Upper lobe of left lung (tissue), 6 donors: Measurements from ENCODE around the gene TFAP2A. TPM values are rescaled to one million over a fixed set of nuclear protein-coding genes. Genes with fewer than 3 reads are reported as not detected.

Experiments
- ATAC-seq, 2 donors: fragments of 200-7000 bp; cut with Tn5 transposase; one replicate each; pipeline ENCODE4 v1.9.1; 2022; ENCODE audit warnings: mild to moderate bottlenecking in 2 of 2, moderate library complexity in 2 of 2; ENCODE audit not compliant: low FRiP score in 2 of 2
- DNase-seq, 2 donors: peaks; one replicate each; pipeline ENCODE4 v3.0.0-alpha.2; 2019 to 2020
- H3K27ac ChIP-seq, 4 donors: fragments of 200-600 bp; sonication (generic); one replicate each; pipeline ENCODE4 v1.5.1; 2016 to 2019
- H3K27me3 ChIP-seq, 4 donors: fragments of 200-600 bp; sonication (generic); one replicate each; pipeline ENCODE4 v1.5.1; 2017 to 2019
- H3K36me3 ChIP-seq, 4 donors: fragments of 200-600 bp; sonication (generic); one replicate each; pipeline ENCODE4 v1.5.1; 2016 to 2019
- H3K4me1 ChIP-seq, 4 donors: fragments of 200-600 bp; sonication (generic); one replicate each; pipeline ENCODE4 v1.5.1; 2018 to 2019
- H3K4me3 ChIP-seq, 4 donors: fragments of 200-600 bp; sonication (generic); one replicate each; pipeline ENCODE4 v1.5.1; 2017 to 2019; ENCODE audit warnings: mild to moderate bottlenecking in 2 of 4, moderate library complexity in 1 of 4
- H3K9me3 ChIP-seq, 4 donors: fragments of 200-600 bp; sonication (generic); one replicate each; pipeline ENCODE4 v1.5.1; 2018 to 2019
- EP300 ChIP-seq, 4 donors: sonication (generic); formaldehyde crosslinking; IDR thresholded peaks; one replicate each; pipeline ENCODE4 v1.5.1; 2017; ENCODE audit warnings: antibody characterized with exemption in 4 of 4, control low read depth in 2 of 4
- POLR2A ChIP-seq, 4 donors: fragments of 450-650 bp; IDR thresholded peaks; one replicate each; pipeline ENCODE4 v1.5.1; 2016 to 2017; ENCODE audit warnings: antibody characterized with exemption in 4 of 4, mild to moderate bottlenecking in 2 of 4
- POLR2AphosphoS5 ChIP-seq, 2 donors: sonication (generic); formaldehyde crosslinking; IDR thresholded peaks; one replicate each; pipeline ENCODE4 v1.5.1; 2017; ENCODE audit warnings: antibody characterized with exemption in 2 of 2
- WGBS, 2 donors: methylation state at CpG; one replicate each; pipeline ENCODE4 v1.1.5; 2017 to 2018; 5-methylcytosine and 5-hydroxymethylcytosine counted together
- total RNA-seq, 6 donors: library from RNA; depleted of rRNA in 4 of 6; stranded (reverse); fragments of >200 nt in 4 of 6; gene quantifications; one replicate each; pipeline versions ENCODE4 v1.1.0 to v1.2.1, GENCODE V29; 2016 to 2021
- TF ChIP-seq, protein P1 (sequence below), 6 experiments: fragments of 450-650 bp in 4 of 6; fragments of 200-600 bp in 2 of 6; sonication (generic) in 2 of 6; IDR thresholded peaks; one replicate each; pipeline ENCODE4 v1.5.1; 2016 to 2019; ENCODE audit warnings: antibody characterized with exemption in 6 of 6
- donor health status: DM: no; HTN: no; CAD: no; lungs with moderate emphysema.
- donor health status: DM: no; HTN: yes; CAD: no; lungs with severe emphysema.

TFAP2A gene
- total RNA-seq, 6 donors from 2014 or later = 0.69 to 7.8 (median 1.1) TPM; not detected in 1

DNA sequence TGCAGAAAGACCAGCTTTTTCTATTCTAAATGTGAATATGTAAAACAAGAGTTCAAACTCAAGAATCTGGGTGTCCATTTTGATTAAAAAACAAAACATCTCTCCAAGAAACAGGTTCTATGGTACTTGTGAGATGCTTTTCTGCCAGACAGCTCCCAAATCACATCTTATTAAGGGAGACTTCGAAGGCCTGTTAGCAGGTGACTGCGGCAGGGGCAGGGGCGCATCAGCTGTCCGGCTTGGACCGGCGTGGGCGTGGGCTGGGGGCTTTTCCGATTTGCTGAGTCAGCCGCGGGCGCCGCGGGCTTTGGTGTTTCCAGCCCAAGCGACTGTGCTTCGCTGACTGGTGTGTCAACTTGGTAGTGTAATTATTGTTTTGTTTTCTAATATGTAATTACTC is 32.6 kb downstream of the TFAP2A start:
- TF ChIP-seq POLR2A (IDR thresholded peaks at IDR 0.05) = no peak
- TF ChIP-seq, protein P1, sequence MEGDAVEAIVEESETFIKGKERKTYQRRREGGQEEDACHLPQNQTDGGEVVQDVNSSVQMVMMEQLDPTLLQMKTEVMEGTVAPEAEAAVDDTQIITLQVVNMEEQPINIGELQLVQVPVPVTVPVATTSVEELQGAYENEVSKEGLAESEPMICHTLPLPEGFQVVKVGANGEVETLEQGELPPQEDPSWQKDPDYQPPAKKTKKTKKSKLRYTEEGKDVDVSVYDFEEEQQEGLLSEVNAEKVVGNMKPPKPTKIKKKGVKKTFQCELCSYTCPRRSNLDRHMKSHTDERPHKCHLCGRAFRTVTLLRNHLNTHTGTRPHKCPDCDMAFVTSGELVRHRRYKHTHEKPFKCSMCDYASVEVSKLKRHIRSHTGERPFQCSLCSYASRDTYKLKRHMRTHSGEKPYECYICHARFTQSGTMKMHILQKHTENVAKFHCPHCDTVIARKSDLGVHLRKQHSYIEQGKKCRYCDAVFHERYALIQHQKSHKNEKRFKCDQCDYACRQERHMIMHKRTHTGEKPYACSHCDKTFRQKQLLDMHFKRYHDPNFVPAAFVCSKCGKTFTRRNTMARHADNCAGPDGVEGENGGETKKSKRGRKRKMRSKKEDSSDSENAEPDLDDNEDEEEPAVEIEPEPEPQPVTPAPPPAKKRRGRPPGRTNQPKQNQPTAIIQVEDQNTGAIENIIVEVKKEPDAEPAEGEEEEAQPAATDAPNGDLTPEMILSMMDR (IDR thresholded peaks at IDR 0.05) = no peak
- TF ChIP-seq POLR2AphosphoS5 (IDR thresholded peaks at IDR 0.05) = no peak
- no peak for TF ChIP-seq EP300 (IDR thresholded peaks at IDR 0.05)
- H3K9me3 ChIP-seq = no peaks in the 10 kb centered on the region
- H3K4me3 ChIP-seq = no peak overlapping the region

DNA sequence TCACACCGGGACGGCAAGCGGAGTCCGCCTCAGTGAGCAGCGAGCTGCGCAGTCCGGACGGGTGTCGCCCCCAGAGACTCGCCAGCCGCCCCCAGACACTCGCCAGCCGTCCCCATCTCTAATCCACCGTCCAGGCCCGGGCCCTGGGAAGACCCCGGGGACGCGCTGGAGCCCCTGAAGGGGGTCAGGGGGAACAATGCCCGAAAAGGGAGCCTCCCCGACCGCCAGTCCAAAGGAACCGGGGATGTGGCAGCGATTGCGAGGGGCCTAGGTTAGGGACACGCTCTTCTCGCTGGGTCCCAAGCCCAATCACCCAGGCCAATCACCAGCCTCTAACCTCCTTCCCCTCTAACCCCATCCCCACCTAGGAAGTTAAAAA is 33.1 kb downstream of the TFAP2A start:
- 21 to 24% methylated on average over 3 to 14 of the region's 26 CpGs for WGBS, 2 donors

More for the DNA sequence above, 32.6 kb downstream of the TFAP2A start:
- Histone ChIP-seq H3K36me3 (no peaks in the 10 kb centered on the region), H3K4me1 (peaks cover 10 to 36% (median 14%) of the 10 kb centered on the region in 4 donors), H3K27me3 (peaks cover 3 to 62% (median 38%) of the 10 kb centered on the region in 4 donors), H3K27ac (no peak overlapping the region)
- DNase-seq = peak in 1 of 2 donors; percentile 71
- ATAC-seq = no peak
- 9 to 10% methylated on average over 15 of the region's 15 CpGs for WGBS, 2 donors

DNA sequence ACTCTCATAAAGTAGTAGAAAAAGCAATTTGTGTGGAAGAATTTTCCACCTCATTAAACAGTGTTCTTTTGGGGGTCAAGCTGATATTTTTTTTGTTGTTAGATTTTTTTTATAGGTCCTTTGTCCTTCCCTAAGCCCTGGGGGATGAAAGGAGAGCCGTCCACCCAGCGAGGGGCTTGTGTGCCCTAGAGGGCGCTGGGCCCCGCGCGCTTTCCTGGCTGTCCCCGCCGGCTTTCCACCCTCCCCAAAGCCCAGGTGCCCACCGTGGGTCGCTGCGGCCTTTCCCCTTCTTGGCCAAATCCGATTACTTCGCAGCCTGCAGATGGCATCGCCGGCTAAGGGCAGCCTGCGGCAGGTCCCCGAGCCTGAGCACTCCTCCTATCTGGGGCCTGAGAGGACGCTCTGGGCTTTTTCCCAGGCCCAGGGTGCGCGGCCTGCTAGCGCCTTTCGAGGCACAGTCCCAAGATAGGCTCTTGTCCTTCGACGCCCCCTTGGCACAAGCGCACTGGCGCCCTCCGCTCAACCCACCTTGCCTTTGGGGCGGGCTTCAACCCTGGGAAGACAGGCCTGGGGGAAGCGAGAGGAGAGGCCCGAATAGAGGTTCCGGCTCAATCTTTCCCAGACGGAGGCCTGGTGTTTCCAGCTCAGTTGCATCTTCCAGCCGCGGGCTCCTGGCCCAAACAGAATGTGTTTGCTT is 33.6 kb downstream of the TFAP2A start:
- no peak overlapping the region for H3K4me3 ChIP-seq

More for the DNA sequence above, 33.1 kb downstream of the TFAP2A start:
- no peaks in the 10 kb centered on the region for H3K36me3 ChIP-seq
- TF ChIP-seq EP300 (IDR thresholded peaks at IDR 0.05) (no peak), POLR2A (IDR thresholded peaks at IDR 0.05) (no peak), POLR2AphosphoS5 (IDR thresholded peaks at IDR 0.05) (no peak)
- TF ChIP-seq, protein P1 (IDR thresholded peaks at IDR 0.05) = no peak
- H3K4me1 ChIP-seq = peaks cover 10 to 36% (median 14%) of the 10 kb centered on the region in 4 donors
- DNase-seq (peak in 1 of 2 donors; percentile 78), ATAC-seq (peak in 1 of 2 donors; percentile 11)
- no peak overlapping the region for H3K4me3 ChIP-seq
- H3K9me3 ChIP-seq = no peaks in the 10 kb centered on the region
- no peak overlapping the region for H3K27ac ChIP-seq
- peaks cover 3 to 62% (median 38%) of the 10 kb centered on the region in 4 donors for H3K27me3 ChIP-seq

DNA sequence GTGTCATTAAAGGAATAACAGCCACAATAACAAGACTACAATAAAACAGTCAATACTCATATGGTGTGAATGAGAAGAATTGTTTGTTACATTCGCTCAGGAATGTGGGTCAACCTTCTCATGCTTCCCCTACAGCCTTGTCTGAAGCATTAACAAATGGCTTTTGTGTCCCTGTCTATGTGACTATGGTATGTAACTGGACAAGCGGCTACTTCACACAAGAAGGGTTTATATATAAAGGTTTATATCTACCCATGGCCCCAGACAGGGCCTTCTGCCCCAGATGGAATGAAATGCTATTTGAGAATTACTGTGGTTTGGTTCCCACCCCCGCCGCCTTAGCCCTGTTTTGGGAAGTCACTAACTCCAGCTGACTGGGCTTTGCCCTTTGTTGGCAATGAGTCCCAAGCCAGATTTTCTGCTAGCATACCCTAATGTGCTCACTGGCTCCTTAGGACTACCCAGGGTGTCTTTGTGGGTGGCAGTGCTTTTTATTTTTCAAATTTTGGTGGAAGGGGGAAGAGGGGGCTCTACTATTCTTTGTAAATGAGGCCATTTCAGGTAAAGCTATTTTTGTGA is 39.4 kb downstream of the TFAP2A start:
- Histone ChIP-seq H3K4me1 (no peaks in the 10 kb centered on the region), H3K27ac (no peak overlapping the region)
- whole genome bisulfite sequencing, 2 donors = 85 to 88% methylated on average over 4 of the region's 4 CpGs

More for the DNA sequence above, 33.6 kb downstream of the TFAP2A start:
- Histone ChIP-seq H3K27ac (no peak overlapping the region), H3K27me3 (peaks cover 3 to 58% (median 38%) of the 10 kb centered on the region in 4 donors), H3K36me3 (no peaks in the 10 kb centered on the region), H3K4me1 (peaks cover 10 to 36% (median 14%) of the 10 kb centered on the region in 4 donors), H3K9me3 (no peaks in the 10 kb centered on the region)
- ATAC-seq = peak in 1 of 2 donors; percentile 36
- WGBS, 2 donors = 3 to 10% methylated on average over 28 to 34 of the region's 34 CpGs
- peak in 1 of 2 donors; percentile 72 for DNase-seq
- TF ChIP-seq POLR2A (IDR thresholded peaks at IDR 0.05) = no peak
- TF ChIP-seq, protein P1 (IDR thresholded peaks at IDR 0.05) = no peak
- no peak for TF ChIP-seq POLR2AphosphoS5 (IDR thresholded peaks at IDR 0.05)
- no peak for TF ChIP-seq EP300 (IDR thresholded peaks at IDR 0.05)

More for the DNA sequence above, 39.4 kb downstream of the TFAP2A start:
- DNase-seq (no peak), ATAC-seq (no peak)
- Histone ChIP-seq H3K27me3 (peaks cover 0 to 3% (median 0%) of the 10 kb centered on the region in 4 donors), H3K9me3 (no peaks in the 10 kb centered on the region), H3K36me3 (no peaks in the 10 kb centered on the region), H3K4me3 (no peak overlapping the region)
- TF ChIP-seq EP300 (IDR thresholded peaks at IDR 0.05) = no peak
- no peak for TF ChIP-seq POLR2A (IDR thresholded peaks at IDR 0.05)
- no peak for TF ChIP-seq POLR2AphosphoS5 (IDR thresholded peaks at IDR 0.05)
- TF ChIP-seq, protein P1 (IDR thresholded peaks at IDR 0.05) = no peak
